NCI-H774 (cell line): ENCODE data around the gene EPN1.

Experiments
- DNase-seq: peaks from one replicate; lab custom pipeline; 2025; lab: John Stamatoyannopoulos, UW

The EPN1 gene

GRCh38 chr19:55646889-55647731 lies 27.9 kb upstream of the EPN1 start:
- no peak for DNase-seq

GRCh38 chr19:55647732-55648584 lies 27.1 kb upstream of the EPN1 start, which contains the start of gene CCDC106:
CCDC106 (plus strand) TSS chr19:55648212; CDS start chr19:55649047, 835 bp downstream.
- DNase-seq, result no peak

- DNase-seq, result no peak
Observed at GRCh38 chr19:55648585-55649267, 26.3 kb upstream of the EPN1 start.

GRCh38 chr19:55649268-55650125 lies 25.5 kb upstream of the EPN1 start:
- no peak for DNase-seq

DNA sequence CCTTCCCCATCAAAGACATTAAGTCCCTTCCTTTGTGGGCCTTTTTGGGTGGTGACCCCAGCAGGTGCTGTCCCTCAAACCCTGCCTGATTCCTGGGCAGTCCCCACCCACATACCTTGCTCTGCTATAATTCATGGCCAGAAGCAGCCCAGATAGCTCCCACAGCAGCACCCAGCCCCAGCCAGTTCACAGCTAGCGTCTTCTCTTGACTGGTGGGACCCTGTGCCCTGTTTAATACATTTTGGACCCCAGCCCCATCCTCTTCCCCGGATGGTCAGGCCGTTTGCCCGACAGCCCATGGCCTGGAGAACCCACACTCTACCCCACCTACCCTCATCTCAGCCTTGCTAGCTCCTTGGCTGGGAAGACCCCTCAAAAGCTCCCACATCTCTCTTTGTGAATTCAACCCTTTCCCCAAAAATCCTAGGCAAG lies 24.9 kb upstream of the EPN1 start:
- no peak for DNase-seq

GRCh38 chr19:55650602-55651230 lies 24.3 kb upstream of the EPN1 start:
- DNase-seq, result no peak

- DNase-seq, result no peak
Observed at GRCh38 chr19:55651236-55651635, 23.8 kb upstream of the EPN1 start.

DNA sequence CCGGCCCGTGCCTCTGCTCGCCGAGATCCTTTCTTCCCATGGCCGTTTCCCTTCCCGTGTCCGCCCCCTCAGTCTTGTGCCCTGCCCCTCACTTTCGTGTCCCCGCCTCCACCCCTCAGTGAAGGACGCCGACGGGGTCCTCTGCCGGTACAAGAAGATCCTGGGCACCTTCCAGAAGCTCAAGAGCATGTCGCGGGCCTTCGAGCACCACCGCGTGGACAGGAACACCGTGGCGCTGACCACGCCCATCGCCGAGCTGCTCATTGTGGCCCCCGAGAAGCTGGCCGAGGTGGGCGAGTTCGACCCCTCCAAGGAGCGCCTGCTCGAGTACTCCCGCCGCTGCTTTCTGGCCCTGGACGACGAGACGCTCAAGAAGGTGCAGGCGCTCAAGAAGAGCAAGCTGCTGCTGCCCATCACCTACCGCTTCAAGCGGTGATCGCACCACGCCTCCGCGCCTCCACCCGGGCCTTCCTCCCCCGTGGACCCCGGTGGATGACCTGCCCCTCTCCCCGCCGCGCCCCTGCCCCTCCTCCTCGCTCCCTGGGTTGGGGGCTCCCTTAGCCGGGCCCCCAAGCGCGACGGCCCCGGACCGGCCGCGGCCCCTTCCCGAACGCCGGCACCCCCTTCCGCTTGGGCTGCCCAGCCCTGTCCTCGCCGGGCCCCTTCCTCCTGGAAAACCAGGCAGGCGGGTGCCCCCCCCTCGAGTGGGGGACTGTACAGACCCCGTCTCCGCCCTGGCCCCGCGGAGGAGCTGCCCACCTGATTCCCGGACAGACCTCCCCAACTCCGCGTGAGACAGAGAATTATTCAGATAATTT lies 22.5 kb upstream of the EPN1 start:
- no peak for DNase-seq

GRCh38 chr19:55653651-55654322 lies 21.2 kb upstream of the EPN1 start:
- peak; percentile 96 for DNase-seq

- peak; percentile 98 for DNase-seq
Observed at GRCh38 chr19:55654323-55654867, 20.6 kb upstream of the EPN1 start.

DNA sequence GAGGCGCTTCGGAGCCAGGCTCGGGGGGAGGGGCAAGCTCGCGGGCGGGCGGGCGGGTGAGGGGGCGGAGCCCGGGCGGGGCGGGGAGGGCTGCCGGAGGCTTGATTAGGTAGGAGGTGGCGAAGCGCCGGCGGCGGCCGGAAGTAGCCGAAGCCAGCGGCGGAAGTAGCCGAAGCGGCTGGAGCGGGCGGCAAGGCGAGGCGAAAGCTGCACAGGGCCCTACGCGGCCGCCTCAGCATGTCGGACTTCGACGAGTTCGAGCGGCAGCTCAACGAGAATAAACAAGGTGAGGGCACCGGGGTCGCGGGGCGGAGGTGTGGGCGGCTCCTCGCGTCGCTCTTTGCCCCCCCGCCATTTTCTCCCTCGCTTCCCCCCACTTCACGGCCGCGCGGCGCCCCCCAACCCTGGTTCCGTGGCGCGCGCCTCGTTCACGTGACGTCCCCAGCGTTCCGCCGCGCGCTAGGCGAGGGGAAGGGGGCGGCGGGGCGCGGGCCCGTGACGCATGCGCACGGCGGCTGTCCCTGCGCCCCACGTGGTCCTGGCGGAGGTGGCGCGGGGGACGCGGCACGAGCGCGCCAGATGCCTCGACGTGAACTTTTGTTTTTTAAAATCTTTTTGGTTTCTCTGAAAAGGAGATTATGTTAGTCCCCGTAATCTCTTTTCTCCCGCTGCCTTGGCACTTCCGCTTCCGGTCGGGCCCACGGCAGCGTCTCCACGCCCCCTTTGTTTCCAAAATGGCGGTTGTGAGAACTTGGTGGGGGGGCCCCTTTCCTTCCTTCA lies 20.0 kb upstream of the EPN1 start, which contains the start of gene U2AF2:
Gene U2AF2, plus strand, starts transcription at position 168 of the 780 bp plus-strand sequence. Its CDS starts 70 bp downstream, at position 238.
- DNase-seq, result peak; percentile 88

GRCh38 chr19:55655648-55656040 lies 19.4 kb upstream of the EPN1 start:
- no peak for DNase-seq

GRCh38 chr19:55656552-55656951 lies 18.5 kb upstream of the EPN1 start:
- DNase-seq, result no peak

DNA sequence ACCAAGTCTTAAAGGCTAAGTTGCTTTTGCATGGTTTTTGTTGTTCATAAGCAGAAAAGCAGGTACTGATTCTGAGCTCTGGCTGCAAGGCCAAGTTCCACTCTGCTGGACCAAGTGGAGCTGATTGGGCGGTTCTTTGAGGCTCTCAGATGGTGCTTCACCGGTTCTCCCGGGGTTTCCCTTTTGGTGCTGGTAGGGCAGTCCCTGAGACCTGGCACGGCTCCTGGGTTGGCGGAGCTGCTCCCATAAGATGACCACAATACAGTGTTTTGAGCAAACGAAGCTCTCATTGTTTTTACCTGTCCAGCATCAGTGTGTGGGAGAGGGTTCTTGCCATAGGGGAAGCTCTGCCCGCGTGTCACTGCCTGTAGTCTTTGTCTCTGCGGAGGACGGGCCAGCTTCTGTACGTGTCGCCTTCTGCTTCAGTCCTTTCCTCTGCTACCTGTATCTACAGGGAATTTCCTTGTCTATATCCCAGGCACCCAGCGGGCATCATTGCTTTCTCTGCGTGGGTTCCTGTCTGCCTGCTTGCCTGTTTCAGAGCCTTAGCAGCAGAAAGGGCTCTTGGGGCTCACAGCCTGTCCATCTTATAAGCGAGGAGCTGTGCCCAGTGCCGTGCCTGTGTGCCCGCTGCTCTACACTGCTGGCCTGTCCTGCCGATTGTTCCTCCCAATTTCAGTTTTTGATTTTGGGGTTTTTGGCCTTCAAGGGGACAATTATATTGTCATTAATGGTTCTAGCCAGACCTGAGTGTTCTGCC lies 17.9 kb upstream of the EPN1 start:
- no peak for DNase-seq

DNA sequence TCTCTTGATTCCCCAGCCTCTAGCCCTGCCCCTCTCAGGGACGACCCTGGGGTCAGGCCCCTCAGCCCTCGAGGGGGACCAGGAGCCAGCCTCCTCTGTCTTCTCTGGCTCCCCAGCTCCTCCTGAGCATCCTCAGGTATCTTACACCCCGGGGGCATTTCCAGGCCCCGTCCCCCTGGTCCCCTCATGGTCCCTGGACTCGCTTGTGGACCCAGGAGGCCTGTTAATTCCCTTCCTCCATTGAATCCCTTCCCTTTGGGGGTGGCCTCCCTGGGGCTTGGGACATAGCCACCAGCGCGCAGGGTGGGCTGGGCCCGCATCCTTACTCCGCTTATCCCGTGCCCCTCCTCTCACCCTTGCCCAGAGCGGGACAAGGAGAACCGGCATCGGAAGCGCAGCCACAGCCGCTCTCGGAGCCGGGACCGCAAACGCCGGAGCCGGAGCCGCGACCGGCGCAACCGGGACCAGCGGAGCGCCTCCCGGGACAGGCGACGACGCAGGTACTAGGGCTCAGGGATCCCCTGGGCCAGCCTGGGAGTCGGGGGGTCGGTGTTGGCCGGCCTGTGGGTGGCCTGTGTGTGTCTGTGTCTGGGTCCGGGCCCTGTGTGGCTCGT lies 16.1 kb upstream of the EPN1 start:
- DNase-seq, result no peak

- DNase-seq, result no peak
Observed at GRCh38 chr19:55659822-55660221, 15.2 kb upstream of the EPN1 start.

- DNase-seq, result no peak
Observed at GRCh38 chr19:55660404-55660803, 14.6 kb upstream of the EPN1 start.
